K562 (cell line): ENCODE measurements around the gene ZSWIM6. TPM values are rescaled to one million over a fixed set of nuclear protein-coding genes. Genes with fewer than 3 reads are reported as not detected.
A peak's percentile ranks its signal among the peaks of the same experiment; 100 is the strongest.

Experiments used
- ATF1 ChIP-seq, 2 experiments: fragments of 450-650 bp in 1 of 2; IDR thresholded peaks; 2 replicates each; pipeline ENCODE4 v1.6.1; 2016; ENCODE audit warnings: missing compliant biosample characterization in 1 of 2, missing genetic modification characterization in 1 of 2
- EP300 ChIP-seq: IDR thresholded peaks from 2 replicates; pipeline ENCODE4 v1.6.1; 2012; ENCODE audit warnings: low read length, improper control_type of control experiment
- ERF ChIP-seq: fragments of 450-650 bp; formaldehyde crosslinking; IDR thresholded peaks from 2 replicates; pipeline ENCODE4 v1.4.0; 2020; ENCODE audit warnings: mild to moderate bottlenecking, mixed read lengths
- HEY1 ChIP-seq: fragments of 250-450 bp; sonication (Bioruptor Pico); IDR thresholded peaks from 2 replicates; pipeline ENCODE4 v1.5.0; 2020; ENCODE audit warnings: mild to moderate bottlenecking, moderate library complexity, borderline replicate concordance
- IFI16 ChIP-seq: fragments of 250-450 bp; sonication (Bioruptor Pico); IDR thresholded peaks from 2 replicates; pipeline ENCODE4 v2.1.2; 2022; ENCODE audit warnings: mild to moderate bottlenecking, inconsistent platforms
- MCM5 ChIP-seq: fragments of 450-650 bp; IDR thresholded peaks from 2 replicates; pipeline ENCODE4 v1.6.1; 2016; ENCODE audit warnings: low read depth
- MNT ChIP-seq, 2 experiments: fragments of 450-650 bp; conservative IDR thresholded peaks; 2 replicates each; pipeline ENCODE4 v1.6.1; 2017; ENCODE audit warnings: mild to moderate bottlenecking in 2 of 2, moderate library complexity in 2 of 2
- MTA3 ChIP-seq: fragments of 450-650 bp; formaldehyde crosslinking; IDR thresholded peaks from 2 replicates; pipeline ENCODE4 v1.6.1; 2017; ENCODE audit warnings: mild to moderate bottlenecking, borderline replicate concordance
- NFXL1 ChIP-seq: fragments of 450-650 bp; formaldehyde crosslinking; IDR thresholded peaks from 2 replicates; pipeline ENCODE4 v1.4.0; 2021; ENCODE audit warnings: mild to moderate bottlenecking
- PHF8 ChIP-seq: fragments of 200-600 bp; sonication (generic); IDR thresholded peaks from 2 replicates; pipeline ENCODE4 v1.6.1; 2012; ENCODE audit warnings: mixed run types, mild to moderate bottlenecking, inconsistent platforms, low read length, moderate library complexity, borderline replicate concordance
- RCOR1 ChIP-seq, 2 experiments: IDR thresholded peaks; 2 replicates each; pipeline ENCODE4 v1.6.1; 2012; ENCODE audit warnings: low read depth in 2 of 2, low read length in 2 of 2, borderline replicate concordance in 1 of 2, improper control_type of control experiment in 1 of 2
- TARDBP ChIP-seq: fragments of 450-650 bp; IDR thresholded peaks from 2 replicates; pipeline ENCODE4 v1.6.1; 2016
- TBP ChIP-seq: optimal IDR thresholded peaks from 2 replicates; pipeline ENCODE3; 2011; ENCODE audit warnings: low read depth, low read length, improper control_type of control experiment
- TCF7L2 ChIP-seq: fragments of 150-350 bp; IDR thresholded peaks from 2 replicates; pipeline ENCODE4 v1.6.1; 2016; ENCODE audit warnings: low read depth, mild to moderate bottlenecking, low read length, moderate library complexity
- ZNF184 ChIP-seq: sonication (generic); formaldehyde crosslinking; IDR thresholded peaks from 2 replicates; pipeline ENCODE4 v1.5.0; 2020; ENCODE audit warnings: missing genetic modification reagents
- ZNF407 ChIP-seq: fragments of 450-650 bp; IDR thresholded peaks from 2 replicates; pipeline ENCODE4 v1.6.1; 2016; ENCODE audit warnings: low read depth
- ZNF764 ChIP-seq: fragments of 250-450 bp; sonication (Bioruptor Pico); IDR thresholded peaks from 2 replicates; pipeline ENCODE4 v1.4.0; 2020; ENCODE audit warnings: low read depth, mild to moderate bottlenecking, moderate library complexity
- ZNF785 ChIP-seq: fragments of 250-450 bp; sonication (Bioruptor Pico); IDR thresholded peaks from 2 replicates; pipeline ENCODE4 v1.4.0; 2020; ENCODE audit warnings: mild to moderate bottlenecking
- polyA plus RNA-seq, 8 experiments: library from polyadenylated mRNA; depleted of rRNA in 4 of 8; stranded (reverse) in 5 of 8; unstranded in 3 of 8; fragments of >200 nt; fragmentation: Nextera tagmentation in 2 of 8; fragmentation: Illumina TruSeq in 1 of 8; extraction: Ambion mirVana in 2 of 8; extraction: Trizol in 1 of 8; gene quantifications; 2 replicates each; pipeline versions ENCODE4 v1.2.1 to v1.2.3, GENCODE V29; 2011 to 2014; ENCODE audit warnings: inconsistent platforms in 1 of 8, missing spikeins in 1 of 8
- total RNA-seq, 7 experiments: library from RNA; depleted of rRNA in 6 of 7; stranded (reverse); fragments of >200 nt in 6 of 7; fragmentation: Illumina TruSeq in 2 of 7; extraction: Trizol in 2 of 7; gene quantifications; 2 replicates each; pipeline versions ENCODE4 v1.2.1 to v1.2.3, GENCODE V29; 2011 to 2021; ENCODE audit warnings: low replicate concordance in 1 of 7

ZSWIM6 gene
- total and polyA plus RNA-seq, 9 of the 15 experiments (the other 6 are each of a cell fraction or from before 2014, with no cell fraction given) = 0.81 to 3.2 (median 2.0) TPM

GRCh38 chr5:61331407-61332357 lies at the start of gene ZSWIM6 (continued):
- TF ChIP-seq ZNF407 (no peak), TARDBP (peak; percentile 38; the same call in 1 of the 2 replicates), TCF7L2 (peak; percentile 30; the same call in 1 of the 2 replicates), EP300 (no peak), HEY1 (CRISPR knock-in tag) (no peak), ZNF764 (no peak), ZNF785 (CRISPR knock-in tag) (no peak), MCM5 (no peak), ATF1 (CRISPR knock-in tag; IDR thresholded peaks at IDR 0.05) (peak; percentile 71), ATF1 (tag; IDR thresholded peaks at IDR 0.05) (peak; percentile 83), IFI16 (no peak), MTA3 (peak; percentile 97), ERF (CRISPR knock-in tag) (no peak), PHF8 (peak; percentile 29; the same call in 1 of the 2 replicates), NFXL1 (no peak), ZNF184 (CRISPR knock-in tag) (no peak), RCOR1 (IDR thresholded peaks at IDR 0.05; ENCODE audit: borderline replicate concordance in 1 of 2, low read depth in 2 of 2, low read length in 2 of 2) (peak in 1 of 2 experiments; percentile 66; a peak in 1 of 4 replicates), MNT (conservative IDR thresholded peaks at IDR 0.05) (peak; percentile 26 to 59; a peak in 2 of 4 replicates), TBP (peak; percentile 98)
